HL-60 (cell line): ENCODE data around the gene TRPV4.

Source experiments
- DNase-seq, 2 experiments: peaks; one replicate each; pipeline ENCODE4 v3.0.0-alpha.2; 2010 to 2020; ENCODE audit warnings: low read depth in 1 of 2, low spot score in 1 of 2
- H3K27ac ChIP-seq: fragments of 250-450 bp; sonication (Bioruptor Pico); replicated peaks from 2 replicates; pipeline ENCODE4 v1.5.1; 2020; ENCODE audit warnings: mild to moderate bottlenecking, moderate library complexity
- H3K27me3 ChIP-seq: fragments of 250-450 bp; sonication (Bioruptor Pico); 2 replicates; pipeline ENCODE4 v1.5.1; 2021; ENCODE audit warnings: mild to moderate bottlenecking, moderate library complexity; ENCODE audit not compliant: insufficient read depth, poor library complexity, severe bottlenecking
- H3K4me3 ChIP-seq: replicated peaks from 2 replicates; pipeline ENCODE4 v1.5.1; 2011; ENCODE audit warnings: mild to moderate bottlenecking, control low read depth, low read length; ENCODE audit not compliant: insufficient read depth
- CTCF ChIP-seq: IDR thresholded peaks from one replicate; pipeline ENCODE4 v1.5.1; 2011; ENCODE audit warnings: low read length, control low read depth, inconsistent platforms; ENCODE audit not compliant: insufficient read depth
- GABPA ChIP-seq: IDR thresholded peaks from 2 replicates; pipeline ENCODE4 v1.6.1; 2012; ENCODE audit warnings: low read depth
- POLR2AphosphoS5 ChIP-seq: IDR thresholded peaks from 2 replicates; pipeline ENCODE4 v1.6.1; 2012; ENCODE audit warnings: low read depth
- REST ChIP-seq: IDR thresholded peaks from 2 replicates; pipeline ENCODE4 v1.6.1; 2012; ENCODE audit warnings: low read depth; ENCODE audit not compliant: insufficient replicate concordance
- SPI1 ChIP-seq: IDR thresholded peaks from 2 replicates; pipeline ENCODE4 v1.6.1; 2012; ENCODE audit warnings: low read depth, mild to moderate bottlenecking, borderline replicate concordance

TRPV4 gene

GRCh38 chr12:109811624-109811995 lies 21.6 kb downstream of the TRPV4 start:
- no peaks in the 10 kb centered on the region for H3K27me3 ChIP-seq
- no peak overlapping the region for H3K27ac ChIP-seq
- H3K4me3 ChIP-seq: no peak overlapping the region
- TF ChIP-seq CTCF (no peak), GABPA (no peak), SPI1 (no peak), REST (no peak), POLR2AphosphoS5 (no peak)
- DNase-seq: no peak

- H3K27ac ChIP-seq: no peak overlapping the region
- H3K4me3 ChIP-seq: no peak overlapping the region
- H3K27me3 ChIP-seq: no peaks in the 10 kb centered on the region
- no peak for TF ChIP-seq REST
- TF ChIP-seq CTCF: no peak
- no peak for TF ChIP-seq GABPA
- no peak for TF ChIP-seq SPI1
- TF ChIP-seq POLR2AphosphoS5: no peak
- no peak for DNase-seq
These were observed 22.1 kb downstream of the TRPV4 start for GRCh38 chr12:109810954-109811623.

- Histone ChIP-seq H3K4me3 (no peak overlapping the region), H3K27ac (no peak overlapping the region), H3K27me3 (no peaks in the 10 kb centered on the region)
- no peak for TF ChIP-seq REST
- TF ChIP-seq GABPA: no peak
- TF ChIP-seq CTCF: no peak
- no peak for TF ChIP-seq POLR2AphosphoS5
- no peak for TF ChIP-seq SPI1
- DNase-seq: no peak
These were observed 24.1 kb downstream of the TRPV4 start for GRCh38 chr12:109808876-109809646.
